GM19193 (cell line): ENCODE results near the gene GMPPA.

ENCODE experiments used
- POLR2A ChIP-seq: IDR thresholded peaks from 4 replicates; pipeline ENCODE4 v1.6.1; 2011; ENCODE audit not compliant: insufficient read depth, insufficient read length; ENCODE audit errors: extremely low read depth

The GMPPA gene

DNA sequence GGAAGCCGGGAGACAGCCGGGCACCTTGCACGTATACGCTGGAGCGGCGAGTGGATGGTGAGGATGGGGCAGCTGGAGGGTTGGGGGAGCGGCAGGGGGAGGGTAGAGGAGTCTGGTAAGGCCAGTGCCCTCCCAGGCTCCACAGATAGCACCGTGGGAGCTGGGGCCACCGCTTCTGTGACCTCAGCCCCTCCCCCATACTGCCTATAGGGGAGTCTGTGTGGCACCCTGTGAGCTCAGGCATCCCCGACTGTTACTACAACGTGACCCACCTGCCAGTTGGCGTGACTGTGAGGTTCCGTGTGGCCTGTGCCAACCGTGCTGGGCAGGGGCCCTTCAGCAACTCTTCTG is 9.9 kb upstream of the GMPPA start:
- TF ChIP-seq POLR2A: no peak

DNA sequence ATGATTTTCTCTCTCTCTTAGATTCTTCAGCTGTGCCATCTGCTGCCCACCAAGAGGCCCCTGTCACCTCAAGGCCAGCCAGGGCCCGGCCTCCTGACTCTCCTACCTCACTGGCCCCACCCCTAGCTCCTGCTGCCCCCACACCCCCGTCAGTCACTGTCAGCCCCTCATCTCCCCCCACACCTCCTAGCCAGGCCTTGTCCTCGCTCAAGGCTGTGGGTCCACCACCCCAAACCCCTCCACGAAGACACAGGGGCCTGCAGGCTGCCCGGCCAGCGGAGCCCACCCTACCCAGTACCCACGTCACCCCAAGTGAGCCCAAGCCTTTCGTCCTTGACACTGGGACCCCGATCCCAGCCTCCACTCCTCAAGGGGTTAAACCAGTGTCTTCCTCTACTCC is 9.4 kb upstream of the GMPPA start:
- no peak for TF ChIP-seq POLR2A

DNA sequence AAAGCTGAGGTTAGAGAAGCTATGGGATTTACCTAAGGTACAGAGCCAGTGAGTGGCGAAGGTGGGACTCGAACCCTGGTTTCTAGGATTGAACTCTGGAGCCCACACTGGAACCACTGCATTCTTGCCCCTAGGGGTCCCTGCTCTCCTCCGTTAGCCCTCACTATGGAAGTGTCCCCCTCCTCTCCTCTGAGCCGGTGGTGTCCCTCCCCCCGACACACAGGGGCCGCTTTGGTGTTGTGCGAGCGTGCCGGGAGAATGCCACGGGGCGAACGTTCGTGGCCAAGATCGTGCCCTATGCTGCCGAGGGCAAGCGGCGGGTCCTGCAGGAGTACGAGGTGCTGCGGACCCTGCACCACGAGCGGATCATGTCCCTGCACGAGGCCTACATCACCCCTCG is 8.5 kb upstream of the GMPPA start:
- TF ChIP-seq POLR2A: no peak

DNA sequence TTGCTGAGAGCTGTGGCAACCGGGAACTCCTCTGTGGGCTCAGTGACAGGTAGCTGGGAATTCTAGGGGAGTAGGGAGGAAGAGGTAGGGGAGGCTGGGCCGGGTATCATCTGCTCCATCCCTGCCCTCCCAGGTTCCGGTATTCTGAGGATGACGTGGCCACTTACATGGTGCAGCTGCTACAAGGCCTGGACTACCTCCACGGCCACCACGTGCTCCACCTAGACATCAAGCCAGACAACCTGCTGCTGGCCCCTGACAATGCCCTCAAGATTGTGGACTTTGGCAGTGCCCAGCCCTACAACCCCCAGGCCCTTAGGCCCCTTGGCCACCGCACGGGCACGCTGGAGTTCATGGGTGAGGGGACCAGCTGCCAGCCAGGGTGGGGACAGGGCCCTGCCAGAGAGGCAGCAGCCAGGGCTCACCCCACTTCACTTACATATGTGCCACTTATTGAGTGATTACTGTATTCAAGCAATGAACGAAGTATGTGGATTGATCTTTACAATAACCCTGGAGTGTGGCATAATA is 8.0 kb upstream of the GMPPA start:
- no peak for TF ChIP-seq POLR2A

DNA sequence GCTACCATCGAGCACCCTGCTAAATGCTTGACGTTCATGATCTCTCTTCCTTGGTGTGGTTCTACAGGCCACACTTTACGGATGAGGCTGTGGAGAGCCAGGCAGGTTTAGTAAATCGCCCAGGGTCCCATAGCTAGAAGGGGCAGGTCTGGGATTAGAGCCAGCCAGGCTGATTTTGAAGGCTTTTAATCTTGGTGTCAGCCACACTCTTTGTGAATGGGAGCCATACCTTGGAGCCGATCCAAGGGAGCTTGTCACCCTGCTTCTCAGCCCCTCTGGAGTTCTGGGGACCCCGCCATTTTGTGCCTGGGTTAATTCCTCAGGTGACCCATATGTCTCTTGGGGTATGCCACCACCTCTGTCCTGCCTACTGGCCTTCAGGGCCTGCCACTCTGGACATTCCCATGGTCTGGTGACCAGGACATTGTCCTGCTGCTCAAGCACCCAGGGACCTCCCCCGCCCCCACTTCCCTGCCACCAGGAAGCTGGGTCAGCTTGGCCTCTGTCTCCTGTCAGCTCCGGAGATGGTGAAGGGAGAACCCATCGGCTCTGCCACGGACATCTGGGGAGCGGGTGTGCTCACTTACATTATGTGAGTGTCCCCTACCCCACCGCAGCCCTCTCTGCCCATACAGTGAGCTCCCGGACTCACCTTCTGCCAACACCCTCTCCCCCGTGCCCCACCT is 7.3 kb upstream of the GMPPA start:
- TF ChIP-seq POLR2A: no peak

DNA sequence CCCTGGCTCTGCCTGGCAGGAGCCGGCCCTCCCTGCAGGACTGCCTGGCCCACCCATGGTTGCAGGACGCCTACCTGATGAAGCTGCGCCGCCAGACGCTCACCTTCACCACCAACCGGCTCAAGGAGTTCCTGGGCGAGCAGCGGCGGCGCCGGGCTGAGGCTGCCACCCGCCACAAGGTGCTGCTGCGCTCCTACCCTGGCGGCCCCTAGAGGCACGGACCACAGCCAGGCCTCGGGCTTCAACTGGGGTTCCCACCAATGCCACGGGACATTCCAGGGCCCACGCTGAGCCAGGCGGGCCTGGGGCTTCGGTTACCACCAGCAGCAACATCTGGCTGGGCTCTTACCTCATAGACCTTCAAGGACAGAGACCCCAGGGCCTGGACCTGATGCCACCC is 6.1 kb upstream of the GMPPA start:
- TF ChIP-seq POLR2A: no peak

DNA sequence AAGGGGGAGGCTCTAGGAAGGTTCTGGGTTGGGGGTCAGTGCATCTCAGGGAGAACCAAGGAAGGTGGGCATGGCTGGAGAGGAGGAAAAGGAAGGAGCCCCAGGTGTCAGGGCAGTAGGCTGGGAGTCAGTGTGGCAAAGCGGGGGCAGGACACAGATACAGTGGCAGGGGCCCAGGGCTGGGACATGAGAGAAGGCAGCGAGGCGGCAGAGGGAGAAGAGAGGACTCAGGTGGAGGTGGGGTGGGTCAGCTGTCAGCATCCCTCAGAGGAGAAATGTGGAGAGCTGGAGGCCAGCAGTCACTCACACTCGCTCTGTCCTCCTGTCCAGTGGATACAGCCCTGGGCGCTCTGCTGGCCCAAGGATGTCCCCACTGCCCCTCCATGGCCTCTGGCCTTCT is 5.6 kb upstream of the GMPPA start:
- TF ChIP-seq POLR2A: no peak

DNA sequence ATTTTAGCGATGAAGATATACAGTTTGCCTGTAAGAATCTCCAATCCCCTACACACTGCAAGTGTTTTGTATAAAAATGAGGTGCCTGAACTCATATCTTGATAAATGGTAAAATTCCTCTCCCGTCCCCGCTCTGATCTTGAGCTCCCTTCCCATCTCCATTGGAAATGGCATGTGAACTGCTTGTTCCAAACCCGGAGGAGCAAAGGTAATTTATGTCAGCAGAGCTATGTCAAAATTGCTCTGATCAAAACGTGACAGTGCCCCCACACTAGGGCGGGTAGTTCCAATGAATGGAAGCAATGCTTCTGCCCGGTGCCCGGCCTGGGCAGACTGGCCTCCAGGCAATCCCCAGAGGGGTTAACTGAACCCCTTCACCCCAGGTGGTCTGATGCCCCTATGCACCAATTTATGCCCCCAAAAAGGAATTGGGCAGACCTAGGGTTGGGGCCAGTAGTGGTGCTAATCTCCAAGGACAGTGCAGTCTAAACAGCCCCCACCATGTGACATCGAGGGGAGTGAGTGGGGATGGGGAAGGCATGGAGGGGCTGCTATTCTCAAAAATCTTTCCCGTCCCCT is 3.6 kb upstream of the GMPPA start:
- TF ChIP-seq POLR2A: no peak

DNA sequence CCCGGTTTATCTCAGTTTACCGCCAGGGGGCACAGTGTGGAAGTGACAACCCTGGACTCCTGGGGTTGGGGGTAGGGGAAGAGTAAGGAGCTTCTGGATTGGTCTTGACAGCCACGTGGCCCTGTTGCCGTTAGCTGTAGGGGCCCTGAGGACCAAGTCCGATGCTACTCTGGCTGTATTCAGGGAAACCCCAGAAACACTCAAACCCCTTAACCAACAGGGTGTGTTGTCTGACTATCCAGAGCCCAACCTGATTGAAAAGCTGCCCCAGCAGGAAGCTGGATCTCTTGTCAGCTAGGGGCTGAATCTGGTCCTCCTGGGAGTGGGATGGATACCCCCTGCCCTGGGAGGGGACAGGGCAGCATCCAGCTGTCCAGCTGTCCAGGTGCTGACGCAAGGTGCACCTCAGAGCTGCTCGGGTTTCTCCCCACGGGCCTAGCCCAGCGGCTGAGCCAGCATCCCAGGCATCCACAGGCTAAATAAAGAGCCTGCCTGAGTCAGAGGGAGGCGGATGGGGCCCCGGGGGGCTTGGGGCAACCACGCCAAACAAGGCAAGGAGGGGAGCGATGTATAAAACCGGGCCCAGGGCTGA is 3.1 kb upstream of the GMPPA start:
- no peak for TF ChIP-seq POLR2A

DNA sequence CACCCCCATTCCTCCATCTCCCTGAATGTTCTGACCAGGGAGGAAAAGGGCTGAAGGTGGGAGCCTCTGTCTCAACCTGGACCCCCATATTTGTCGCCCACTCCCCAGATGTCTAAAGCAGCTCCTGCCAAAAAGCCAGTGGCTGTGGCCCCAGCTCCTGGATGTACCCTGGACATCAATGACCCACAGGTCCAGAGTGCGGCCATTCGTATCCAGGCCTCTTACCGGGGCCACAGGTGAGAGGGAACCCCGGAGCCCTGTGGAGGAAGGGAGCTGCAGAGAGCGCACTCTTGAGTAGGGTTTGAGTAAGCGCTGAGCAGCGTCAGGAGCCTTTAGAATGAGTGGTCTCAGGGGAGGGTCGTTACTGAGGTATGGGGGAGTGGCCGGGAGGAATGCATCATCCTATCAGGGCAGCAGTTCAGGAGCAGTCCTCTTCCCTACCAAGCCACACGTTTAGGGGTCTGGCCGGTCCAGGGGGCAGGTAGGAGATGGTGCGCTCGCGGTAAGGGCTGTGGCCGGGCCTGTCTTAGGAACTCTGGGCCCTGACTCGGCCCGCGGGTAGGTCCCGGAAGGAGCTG is 2.4 kb upstream of the GMPPA start:
- no peak for TF ChIP-seq POLR2A

DNA sequence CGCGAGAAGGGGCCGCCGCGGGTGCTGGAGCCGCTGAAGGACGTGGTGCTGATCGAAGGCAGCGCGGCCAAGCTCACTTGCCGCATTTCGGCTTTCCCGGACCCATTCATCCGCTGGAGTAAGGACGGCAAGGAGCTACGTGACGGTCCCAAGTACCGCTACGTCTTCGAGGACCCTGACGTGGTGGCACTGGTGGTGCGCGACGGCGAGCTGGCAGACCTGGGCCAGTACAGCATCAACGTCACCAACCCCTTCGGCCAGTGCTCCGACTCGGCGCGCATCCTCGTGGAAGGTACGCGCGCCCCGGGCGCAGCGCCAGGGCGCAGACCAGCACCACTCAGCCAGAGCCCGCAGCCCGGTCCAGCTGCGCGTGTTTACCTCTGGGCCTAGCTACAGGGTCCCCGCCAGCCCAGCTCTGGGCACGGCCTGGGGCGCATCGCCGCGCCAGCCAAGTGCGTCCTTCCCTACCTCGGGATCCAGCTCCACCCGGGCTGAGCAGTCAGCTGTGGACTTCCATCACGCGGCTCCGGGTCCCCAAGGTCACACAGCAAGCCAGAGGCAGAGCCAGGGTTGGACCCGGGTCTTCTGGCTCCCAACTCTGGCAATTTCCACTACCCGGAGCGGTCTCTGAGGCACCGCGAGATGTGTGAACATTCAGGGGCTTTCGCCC is 1.7 kb upstream of the GMPPA start:
- TF ChIP-seq POLR2A: no peak

DNA sequence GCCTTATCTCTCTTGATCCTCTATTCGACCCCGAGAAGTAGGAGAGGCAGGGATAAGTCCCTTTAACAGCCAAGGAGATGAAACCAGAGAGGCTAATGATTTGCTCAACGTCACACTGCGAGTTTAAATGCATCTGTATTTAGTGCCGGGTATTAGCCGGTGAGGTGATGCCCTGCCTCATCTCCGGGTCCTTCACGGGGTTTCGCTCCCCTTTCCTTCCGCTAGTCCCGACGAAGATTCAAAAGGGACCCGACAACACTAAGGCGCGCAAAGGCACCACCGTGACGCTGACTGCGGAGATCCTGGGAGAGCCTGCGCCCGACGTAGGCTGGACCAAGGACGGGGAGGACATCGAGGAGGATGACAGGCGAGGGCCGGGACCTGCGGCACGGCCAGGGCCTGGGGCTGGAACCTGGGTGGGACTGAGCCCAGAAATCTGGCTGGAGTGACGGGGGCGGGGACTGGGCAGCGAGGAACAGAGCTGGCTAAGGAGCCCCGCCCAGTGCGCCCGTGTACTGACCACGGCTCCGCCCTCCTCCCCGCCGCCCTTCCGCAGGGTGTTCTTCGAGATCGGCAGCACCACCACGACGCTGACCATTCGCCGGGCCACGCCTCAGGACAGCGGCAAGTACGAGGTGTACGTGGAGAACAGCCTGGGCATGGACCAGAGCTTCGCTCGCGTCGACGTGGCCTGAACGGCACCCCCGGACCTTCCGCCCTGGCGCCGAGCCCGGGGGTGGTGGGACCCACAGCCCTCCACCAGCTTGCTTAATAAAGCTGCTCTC is 1.0 kb upstream of the GMPPA start:
- no peak for TF ChIP-seq POLR2A

DNA sequence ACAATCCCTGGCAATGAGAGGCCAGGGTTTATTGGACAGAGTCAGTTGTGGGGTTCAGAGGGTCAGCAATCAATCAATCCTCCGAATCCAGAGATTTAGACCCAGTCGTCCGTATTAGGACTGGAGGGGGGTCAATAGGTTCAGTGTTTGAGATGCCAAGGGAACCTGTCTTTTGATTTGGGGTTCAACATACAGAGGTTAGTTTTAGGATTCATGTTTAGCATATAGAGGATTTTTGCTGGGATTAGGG is 292 bp downstream of the GMPPA start:
- no peak for TF ChIP-seq POLR2A

DNA sequence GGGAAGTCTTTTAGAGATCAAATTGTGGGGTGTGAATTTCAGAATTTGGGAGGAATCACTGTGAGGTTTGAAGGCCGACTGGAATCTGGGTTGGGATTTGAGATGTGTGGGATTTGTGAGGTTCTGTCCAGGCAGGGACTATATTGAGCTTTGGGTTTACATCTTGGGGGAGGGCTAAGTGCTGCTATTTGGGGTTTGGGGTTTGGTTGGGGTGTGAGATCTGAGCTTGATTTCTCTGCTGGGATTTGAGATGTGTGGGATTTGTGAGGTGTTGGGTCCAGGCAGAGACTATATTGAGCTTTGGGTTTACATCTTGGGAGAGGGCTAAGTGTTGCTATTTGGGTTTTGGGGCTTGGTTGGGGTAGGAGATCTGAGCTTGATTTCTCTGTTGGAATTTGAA is 864 bp downstream of the GMPPA start:
- TF ChIP-seq POLR2A: no peak

DNA sequence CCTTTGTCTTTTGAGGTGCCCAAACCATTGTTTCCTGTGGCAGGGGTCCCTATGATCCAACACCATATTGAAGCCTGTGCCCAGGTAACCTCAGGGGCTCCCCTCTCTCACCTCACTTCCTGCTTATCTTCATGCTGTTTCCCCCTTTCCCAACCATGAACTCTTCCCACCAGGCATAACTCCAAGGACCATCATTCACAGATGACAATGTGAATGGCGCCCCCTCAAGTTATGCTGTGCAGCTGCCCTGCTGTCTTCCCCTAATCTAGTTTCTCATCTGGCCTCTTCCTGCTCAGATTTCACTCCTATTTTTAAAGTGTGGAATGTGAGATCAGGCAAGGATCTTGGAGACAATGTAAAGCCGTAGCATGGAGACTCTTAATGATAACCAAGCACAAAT is 1.4 kb downstream of the GMPPA start:
- no peak for TF ChIP-seq POLR2A
